ENCODE measurements around the gene CDH23. TPM values are rescaled to one million over a fixed set of nuclear protein-coding genes. Genes with fewer than 3 reads are reported as not detected.

Gene CDH23
- total and polyA plus RNA-seq, 12 donors = 1.7 to 20.2 (median 7.8) TPM

- intact Hi-C loops (cut with DNase I) = no loop called here
- H3K27me3 ChIP-seq = no peaks in the 10 kb centered on the region
- H3K27ac ChIP-seq = no peak overlapping the region
- WGBS, 4 donors = 67 to 78% (median 74%) methylated on average over 4 of the region's 4 CpGs
- no peaks in the 10 kb centered on the region for H3K4me1 ChIP-seq (replicated peaks in 1 of 2)
- peak in 1 of 7 donors; percentile 27 for DNase-seq
- TF ChIP-seq CTCF (IDR thresholded peaks at IDR 0.05) (no peak), POLR2A (IDR thresholded peaks at IDR 0.05) (no peak)
- H3K9me3 ChIP-seq (replicated peaks in 1 of 3) = no peaks in the 10 kb centered on the region
- H3K36me3 ChIP-seq (replicated peaks in 1 of 2) = no peaks in the 10 kb centered on the region
- no peak overlapping the region for H3K4me3 ChIP-seq
Measured at GRCh38 chr10:71534568-71535194, 138.0 kb downstream of the CDH23 start.

DNA sequence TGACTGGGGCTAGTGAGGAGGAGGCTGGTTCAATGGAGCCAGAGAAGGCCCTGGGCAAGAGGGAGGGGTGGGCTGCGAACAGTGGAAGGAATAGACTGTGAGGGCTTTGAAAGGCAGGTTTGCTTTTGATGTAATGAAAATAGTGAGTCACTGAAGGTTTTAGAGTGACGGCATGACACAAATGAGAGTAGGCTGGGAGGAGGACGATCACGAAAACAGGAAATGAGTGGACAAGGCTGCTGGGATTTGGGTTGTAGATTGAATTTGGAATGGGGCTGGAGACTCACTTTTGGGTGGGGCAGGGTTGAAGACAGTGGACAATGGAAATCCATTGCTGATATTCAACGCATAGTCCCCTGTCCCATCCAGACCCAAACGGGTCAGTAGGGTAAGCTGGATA is 139.6 kb downstream of the CDH23 start:
- no peaks in the 10 kb centered on the region for H3K36me3 ChIP-seq (replicated peaks in 1 of 2)
- no peak overlapping the region for H3K27ac ChIP-seq
- TF ChIP-seq POLR2A (IDR thresholded peaks at IDR 0.05) (no peak), CTCF (IDR thresholded peaks at IDR 0.05) (no peak)
- intact Hi-C loops (cut with DNase I) = no loop called here
- no peaks in the 10 kb centered on the region for H3K27me3 ChIP-seq
- H3K4me3 ChIP-seq = no peak overlapping the region
- no peak for DNase-seq
- H3K4me1 ChIP-seq (replicated peaks in 1 of 2) = no peaks in the 10 kb centered on the region
- no peaks in the 10 kb centered on the region for H3K9me3 ChIP-seq (replicated peaks in 1 of 3)
- 83 to 93% (median 89%) methylated on average over 6 of the region's 6 CpGs for WGBS, 4 donors

DNA sequence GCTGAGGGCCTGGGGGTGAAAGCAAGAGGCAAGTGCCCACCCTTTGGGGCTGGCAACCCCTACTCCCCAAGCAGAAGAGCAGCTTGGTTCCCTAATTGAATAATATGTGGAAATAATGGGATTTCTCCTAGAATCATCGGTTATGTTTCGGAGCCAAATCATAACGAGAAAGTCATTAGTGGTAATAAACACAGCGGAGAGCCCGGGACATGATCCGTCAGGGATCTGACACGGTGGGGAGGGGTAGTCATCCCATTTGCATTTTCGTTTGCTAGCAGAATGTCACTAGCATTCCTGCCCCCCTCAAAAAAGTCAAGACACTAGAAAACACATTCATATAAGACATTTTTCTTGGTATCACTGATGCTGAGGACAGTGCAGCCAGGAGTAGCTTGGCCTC is 140.4 kb downstream of the CDH23 start:
- H3K9me3 ChIP-seq (replicated peaks in 1 of 3) = no peaks in the 10 kb centered on the region
- no peak for DNase-seq
- no peaks in the 10 kb centered on the region for H3K36me3 ChIP-seq (replicated peaks in 1 of 2)
- no peak overlapping the region for H3K4me3 ChIP-seq
- 87 to 92% (median 91%) methylated on average over 8 of the region's 8 CpGs for WGBS, 4 donors
- H3K27me3 ChIP-seq = no peaks in the 10 kb centered on the region
- TF ChIP-seq POLR2A (IDR thresholded peaks at IDR 0.05) (no peak), CTCF (IDR thresholded peaks at IDR 0.05) (no peak)
- intact Hi-C loops (cut with DNase I) = no loop called here
- no peaks in the 10 kb centered on the region for H3K4me1 ChIP-seq (replicated peaks in 1 of 2)
- H3K27ac ChIP-seq = no peak overlapping the region

DNA sequence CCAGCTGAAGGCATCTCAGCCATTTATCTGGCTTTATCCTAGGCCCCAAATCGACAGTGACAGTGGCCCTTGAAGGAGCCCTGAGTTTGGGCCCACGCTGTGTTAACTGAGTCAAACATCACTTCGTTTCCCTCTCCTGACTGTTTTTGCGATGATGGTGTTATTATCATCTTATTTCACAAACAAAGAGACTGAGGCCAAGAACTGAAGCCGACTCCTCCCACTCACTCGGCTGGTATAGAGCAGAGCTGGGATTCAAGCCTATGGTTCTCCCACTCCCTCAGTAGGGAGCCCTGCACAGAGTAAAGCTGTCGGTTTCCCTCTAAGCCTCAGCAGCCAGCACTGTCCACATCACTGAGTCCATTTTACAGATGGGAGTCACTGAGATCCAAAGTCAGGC is 141.0 kb downstream of the CDH23 start:
- H3K9me3 ChIP-seq (replicated peaks in 1 of 3) = no peaks in the 10 kb centered on the region
- TF ChIP-seq POLR2A (IDR thresholded peaks at IDR 0.05) (no peak), CTCF (IDR thresholded peaks at IDR 0.05) (no peak)
- no peaks in the 10 kb centered on the region for H3K36me3 ChIP-seq (replicated peaks in 1 of 2)
- no peak overlapping the region for H3K27ac ChIP-seq
- 76 to 91% (median 85%) methylated on average over 7 of the region's 7 CpGs for WGBS, 4 donors
- intact Hi-C loops (cut with DNase I) = no loop called here
- DNase-seq = no peak
- no peak overlapping the region for H3K4me3 ChIP-seq
- H3K27me3 ChIP-seq = no peaks in the 10 kb centered on the region
- H3K4me1 ChIP-seq (replicated peaks in 1 of 2) = no peaks in the 10 kb centered on the region

All from adrenal gland (tissue), 12 donors.